ENCODE results near the gene KRT79.

Gene KRT79

DNA sequence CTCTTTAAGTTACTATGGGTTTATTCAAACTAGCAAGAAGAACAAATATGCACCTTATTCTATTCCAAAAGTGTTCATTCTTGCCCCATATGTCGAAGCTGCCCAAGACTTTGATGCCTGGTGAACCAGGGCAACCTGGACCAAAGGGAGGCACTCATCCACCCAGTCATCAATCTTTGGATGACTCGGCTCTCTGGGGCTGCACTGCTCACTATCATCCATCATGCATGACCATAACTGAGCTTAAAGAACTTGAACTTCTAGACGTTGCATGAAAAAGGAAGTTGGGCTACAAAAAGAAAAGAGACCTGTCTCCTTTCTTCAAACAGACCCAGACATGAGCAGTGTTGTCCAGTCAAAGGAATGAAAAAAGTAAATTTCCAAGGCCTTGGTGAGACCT is 21.4 kb downstream of the KRT79 start:
- DNase-seq (ENCODE audit: low spot score) = no peak

GRCh38 chr12:52812073-52812400 is 22.1 kb downstream of the KRT79 start:
- TF ChIP-seq CTCF (IDR thresholded peaks at IDR 0.05; ENCODE audit: extremely low read depth, missing control alignments) = no peak

More for the DNA sequence above, 21.4 kb downstream of the KRT79 start:
- no peak for TF ChIP-seq CTCF (IDR thresholded peaks at IDR 0.05; ENCODE audit: extremely low read depth, missing control alignments)

DNA sequence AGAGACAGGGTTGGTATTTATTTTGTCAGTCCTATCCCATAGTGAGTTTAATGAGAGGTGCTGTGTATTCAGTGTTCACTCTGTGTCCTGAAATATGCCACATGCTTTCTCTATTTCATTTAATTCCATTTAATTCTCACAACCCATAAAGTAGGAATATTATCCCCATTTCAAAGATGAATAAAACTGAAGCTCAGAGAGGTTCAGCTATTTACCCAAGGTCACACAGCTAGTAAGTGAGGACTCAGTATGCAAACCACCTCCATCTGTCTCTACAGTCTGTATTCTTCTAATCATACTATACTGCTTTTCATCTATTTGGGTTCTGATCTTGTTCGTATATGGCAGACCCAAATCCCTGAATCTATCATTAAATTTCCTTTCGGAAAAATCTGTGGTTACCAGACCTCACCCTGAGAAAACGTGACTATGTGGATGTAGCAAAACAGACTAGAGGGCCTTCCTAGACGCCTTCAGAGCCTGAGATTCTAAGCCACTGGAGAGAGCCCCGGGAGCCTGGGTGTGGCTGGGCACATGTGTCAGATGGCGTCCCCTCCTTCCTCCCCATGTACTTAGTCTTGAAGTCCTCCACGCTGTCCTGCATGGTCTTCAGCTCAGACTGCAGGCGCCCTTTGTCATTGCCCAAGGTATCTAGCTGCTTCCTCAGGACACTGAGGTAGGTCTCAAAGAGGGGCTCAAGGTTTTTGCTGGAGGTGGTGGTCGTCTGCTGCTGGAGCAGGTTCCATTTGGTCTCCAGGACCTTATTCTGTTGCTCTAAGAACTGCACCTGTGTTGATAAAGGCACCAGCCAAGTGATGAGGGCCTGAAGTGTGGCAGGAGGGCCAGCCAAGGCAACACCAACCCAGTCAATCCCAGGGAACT is 22.7 kb downstream of the KRT79 start:
- DNase-seq (ENCODE audit: low spot score) = no peak
- no peak for TF ChIP-seq CTCF (IDR thresholded peaks at IDR 0.05; ENCODE audit: extremely low read depth, missing control alignments)

More at GRCh38 chr12:52812073-52812400, 22.1 kb downstream of the KRT79 start:
- no peak for DNase-seq (ENCODE audit: low spot score)

GRCh38 chr12:52810554-52810953 is 23.6 kb downstream of the KRT79 start:
- DNase-seq (ENCODE audit: low spot score) = no peak
- no peak for TF ChIP-seq CTCF (IDR thresholded peaks at IDR 0.05; ENCODE audit: extremely low read depth, missing control alignments)

DNA sequence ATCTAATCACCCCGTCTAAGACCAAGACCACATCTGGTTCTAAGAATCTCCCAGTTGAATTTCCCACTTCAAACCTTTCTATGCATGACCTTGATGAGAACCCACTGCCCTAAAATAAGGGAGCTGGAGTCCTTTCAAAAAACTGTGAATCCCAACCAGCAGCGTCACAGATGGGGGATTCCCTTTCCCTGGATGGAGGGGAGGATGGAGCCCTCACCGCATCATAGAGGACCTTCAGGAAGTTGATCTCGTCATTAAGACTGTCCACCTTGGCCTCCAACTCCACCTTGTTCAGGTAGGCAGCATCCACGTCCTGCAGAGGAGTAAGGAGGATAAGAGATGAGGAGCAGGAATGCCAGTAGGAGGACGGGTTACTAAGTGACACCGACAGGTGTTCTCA is 24.9 kb downstream of the KRT79 start:
- DNase-seq (ENCODE audit: low spot score) = no peak
- no peak for TF ChIP-seq CTCF (IDR thresholded peaks at IDR 0.05; ENCODE audit: extremely low read depth, missing control alignments)

DNA sequence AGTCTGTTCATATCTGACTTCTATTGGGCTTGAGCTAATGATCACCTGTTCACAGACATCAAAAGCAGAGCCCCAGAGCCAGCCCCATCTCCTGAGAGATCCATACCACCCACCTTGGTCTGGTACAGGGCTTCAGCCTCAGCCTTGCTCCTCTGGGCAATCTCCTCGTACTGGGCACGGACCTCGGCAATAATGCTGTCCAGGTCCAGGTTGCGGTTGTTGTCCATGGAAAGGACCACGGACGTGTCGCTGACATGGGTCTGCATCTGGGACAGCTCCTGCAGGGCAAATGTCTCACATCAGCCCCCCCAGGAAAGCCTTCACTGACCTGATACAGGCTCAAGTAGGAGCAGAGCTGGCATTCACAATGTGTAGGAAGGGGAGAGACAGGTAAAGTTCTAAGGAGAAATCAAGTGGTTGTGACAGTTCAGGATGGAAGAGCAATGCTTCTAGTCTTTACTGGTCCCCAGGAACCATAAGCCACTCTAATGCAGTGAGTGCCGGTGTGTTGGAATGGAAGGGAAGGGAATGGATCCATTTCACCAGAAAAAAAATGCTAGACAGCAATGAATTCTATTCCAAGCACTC is 25.4 kb downstream of the KRT79 start:
- TF ChIP-seq CTCF (IDR thresholded peaks at IDR 0.05; ENCODE audit: extremely low read depth, missing control alignments) = no peak
- DNase-seq (ENCODE audit: low spot score) = no peak

Data from GM20000 (cell line).